HG02610 (cell line): ENCODE results near the gene STRA8.

Experiments used
- ATAC-seq: cut with Tn5 transposase; IDR thresholded peaks from one replicate; pipeline ENCODE4 v1.9.1; 2021; ENCODE audit warnings: mild to moderate bottlenecking, moderate library complexity; ENCODE audit not compliant: unreplicated experiment

STRA8 gene

GRCh38 chr7:135300913-135301765 lies 67.5 kb downstream of the STRA8 start:
- ATAC-seq, result no peak
